SU-DHL-6 (cell line): ENCODE measurements around the gene KAT6B.

Experiments used
- EZH2phosphoT487 ChIP-seq: fragments of 200-600 bp; sonication (generic), shearing (Covaris generic); conservative IDR thresholded peaks from 2 replicates; pipeline ENCODE4 v1.6.1; 2018; ENCODE audit warnings: mild to moderate bottlenecking, antibody characterized with exemption, low read length, moderate library complexity, mixed read lengths
- TF ChIP-seq, protein P1 (sequence below): fragments of 200-600 bp; sonication (generic); IDR thresholded peaks from one replicate; pipeline ENCODE4 v1.5.1; 2017; ENCODE audit warnings: antibody characterized with exemption, mild to moderate bottlenecking, low read length, moderate library complexity; ENCODE audit not compliant: insufficient read depth, poor library complexity, severe bottlenecking

DNA sequence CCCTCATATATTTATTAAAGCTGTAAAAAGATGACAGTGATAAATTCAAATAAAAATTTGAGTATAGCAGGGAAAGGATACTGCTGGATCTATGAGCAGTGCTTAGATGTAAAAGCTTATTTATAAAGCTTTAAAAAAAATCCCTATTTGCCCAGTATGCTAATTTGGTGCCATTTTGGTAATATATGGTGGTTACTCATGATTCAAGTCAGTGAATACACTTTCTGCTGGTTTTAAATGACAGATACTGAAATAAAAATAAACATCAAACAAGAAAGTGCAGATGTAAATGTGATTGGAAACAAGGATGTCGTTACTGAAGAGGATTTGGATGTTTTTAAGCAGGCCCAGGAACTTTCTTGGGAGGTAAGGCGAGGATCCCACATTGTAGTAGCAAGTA is 150.7 kb downstream of the KAT6B start:
- TF ChIP-seq, protein P1, sequence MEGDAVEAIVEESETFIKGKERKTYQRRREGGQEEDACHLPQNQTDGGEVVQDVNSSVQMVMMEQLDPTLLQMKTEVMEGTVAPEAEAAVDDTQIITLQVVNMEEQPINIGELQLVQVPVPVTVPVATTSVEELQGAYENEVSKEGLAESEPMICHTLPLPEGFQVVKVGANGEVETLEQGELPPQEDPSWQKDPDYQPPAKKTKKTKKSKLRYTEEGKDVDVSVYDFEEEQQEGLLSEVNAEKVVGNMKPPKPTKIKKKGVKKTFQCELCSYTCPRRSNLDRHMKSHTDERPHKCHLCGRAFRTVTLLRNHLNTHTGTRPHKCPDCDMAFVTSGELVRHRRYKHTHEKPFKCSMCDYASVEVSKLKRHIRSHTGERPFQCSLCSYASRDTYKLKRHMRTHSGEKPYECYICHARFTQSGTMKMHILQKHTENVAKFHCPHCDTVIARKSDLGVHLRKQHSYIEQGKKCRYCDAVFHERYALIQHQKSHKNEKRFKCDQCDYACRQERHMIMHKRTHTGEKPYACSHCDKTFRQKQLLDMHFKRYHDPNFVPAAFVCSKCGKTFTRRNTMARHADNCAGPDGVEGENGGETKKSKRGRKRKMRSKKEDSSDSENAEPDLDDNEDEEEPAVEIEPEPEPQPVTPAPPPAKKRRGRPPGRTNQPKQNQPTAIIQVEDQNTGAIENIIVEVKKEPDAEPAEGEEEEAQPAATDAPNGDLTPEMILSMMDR: no peak
- TF ChIP-seq EZH2phosphoT487: no peak
